ENCODE measurements around the gene FTO.
"Not testable (repeated sequence)": the region's sequence is repeated elsewhere in the genome, so short reads cannot be mapped to it uniquely, and the experiment has no call there.

Gene FTO

DNA sequence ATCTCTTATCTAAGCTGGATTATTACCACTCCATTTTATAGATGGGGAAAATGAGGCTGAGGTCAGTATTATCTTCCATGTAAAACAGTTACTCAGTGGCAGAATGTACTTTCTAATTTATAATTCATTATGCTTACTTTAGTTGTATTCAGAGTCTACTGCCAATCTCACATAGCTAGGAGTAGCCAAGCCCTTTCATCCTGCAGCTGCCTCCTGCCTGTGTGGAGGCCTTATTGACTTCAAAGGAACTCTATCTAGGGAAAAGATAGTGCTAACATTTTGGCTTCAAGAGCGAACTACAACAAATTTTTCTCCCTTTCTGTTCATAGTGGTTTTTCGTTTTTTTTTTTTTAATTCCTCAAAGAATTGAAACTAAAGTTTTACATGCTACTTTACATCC, 13.2 kb upstream of the FTO start:
- H3K27ac Mint-ChIP-seq = no peak overlapping the region
- H3K36me3 Mint-ChIP-seq = peaks cover 12% of the 10 kb centered on the region
- H3K27me3 Mint-ChIP-seq = no peaks in the 10 kb centered on the region
- H3K4me3 Mint-ChIP-seq = no peak overlapping the region
- ATAC-seq = no peak
- no peaks in the 10 kb centered on the region for H3K9me3 Mint-ChIP-seq
- H3K4me1 Mint-ChIP-seq = no peaks in the 10 kb centered on the region

- Mint-ChIP-seq H3K9me3 (no peaks in the 10 kb centered on the region), H3K36me3 (peaks cover 15% of the 10 kb centered on the region), H3K4me1 (no peaks in the 10 kb centered on the region), H3K27me3 (no peaks in the 10 kb centered on the region), H3K27ac (no peak overlapping the region), H3K4me3 (no peak overlapping the region)
- no peak for ATAC-seq
Observed at GRCh38 chr16:53692146-53692545, 11.8 kb upstream of the FTO start.

DNA sequence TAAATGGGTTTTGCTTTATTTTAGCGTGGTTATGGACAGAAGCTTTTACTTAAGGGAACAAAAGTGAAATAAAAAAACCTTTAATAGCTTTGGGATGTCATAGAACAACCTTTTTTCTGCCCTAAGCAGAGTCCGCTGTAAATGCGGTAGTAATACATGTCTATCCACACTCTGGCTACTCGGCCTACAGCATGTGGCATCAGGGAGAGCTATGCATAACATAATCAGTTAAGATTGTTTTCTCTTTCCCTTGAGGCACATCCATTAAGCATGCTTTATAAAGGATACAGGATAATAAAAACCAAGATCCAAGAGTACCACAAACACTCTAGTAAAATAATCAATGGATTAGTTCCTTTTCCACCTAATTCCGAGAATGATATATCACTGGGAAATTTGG, 10.6 kb upstream of the FTO start:
- no peaks in the 10 kb centered on the region for H3K27me3 Mint-ChIP-seq
- no peak overlapping the region for H3K27ac Mint-ChIP-seq
- ATAC-seq = no peak
- H3K9me3 Mint-ChIP-seq = no peaks in the 10 kb centered on the region
- no peaks in the 10 kb centered on the region for H3K4me1 Mint-ChIP-seq
- H3K36me3 Mint-ChIP-seq = peaks cover 18% of the 10 kb centered on the region
- no peak overlapping the region for H3K4me3 Mint-ChIP-seq

GRCh38 chr16:53695070-53695469, 8.9 kb upstream of the FTO start:
- no peaks in the 10 kb centered on the region for H3K4me1 Mint-ChIP-seq
- H3K27me3 Mint-ChIP-seq = no peaks in the 10 kb centered on the region
- no peak for ATAC-seq
- no peak overlapping the region for H3K27ac Mint-ChIP-seq
- no peak overlapping the region for H3K4me3 Mint-ChIP-seq
- no peaks in the 10 kb centered on the region for H3K9me3 Mint-ChIP-seq
- peaks cover 18% of the 10 kb centered on the region for H3K36me3 Mint-ChIP-seq

- peaks cover 12% of the 10 kb centered on the region for H3K36me3 Mint-ChIP-seq
- not testable (repeated sequence) for H3K27me3 Mint-ChIP-seq, ATAC-seq, H3K4me3 Mint-ChIP-seq, H3K27ac Mint-ChIP-seq, H3K4me1 Mint-ChIP-seq, H3K9me3 Mint-ChIP-seq
Observed at GRCh38 chr16:53698271-53698670, 5.7 kb upstream of the FTO start.

DNA sequence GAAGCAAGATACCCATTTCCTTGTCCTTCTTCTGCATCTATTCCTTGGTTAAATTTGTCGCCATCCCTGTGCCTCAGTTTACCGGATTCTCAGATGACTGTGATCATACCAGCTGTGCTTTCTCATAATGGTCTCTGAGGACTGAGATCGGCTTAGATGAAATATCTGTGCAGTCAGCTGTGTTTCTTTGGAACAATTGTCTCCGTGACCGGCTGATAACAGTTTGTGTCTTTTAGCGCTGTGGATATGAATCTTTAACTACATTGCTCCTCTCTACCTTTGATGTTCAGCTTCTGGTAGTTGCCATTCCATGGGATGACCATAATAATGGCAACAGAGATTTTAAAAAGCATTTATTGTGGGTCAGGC, 473 bp downstream of the FTO start:
- no peak for ATAC-seq
- Mint-ChIP-seq H3K9me3 (no peaks in the 10 kb centered on the region), H3K27ac (peak overlapping the region; percentile 78), H3K27me3 (no peaks in the 10 kb centered on the region), H3K36me3 (peaks cover 18% of the 10 kb centered on the region), H3K4me1 (peaks cover 34% of the 10 kb centered on the region), H3K4me3 (peak overlapping the region; percentile 84)

DNA sequence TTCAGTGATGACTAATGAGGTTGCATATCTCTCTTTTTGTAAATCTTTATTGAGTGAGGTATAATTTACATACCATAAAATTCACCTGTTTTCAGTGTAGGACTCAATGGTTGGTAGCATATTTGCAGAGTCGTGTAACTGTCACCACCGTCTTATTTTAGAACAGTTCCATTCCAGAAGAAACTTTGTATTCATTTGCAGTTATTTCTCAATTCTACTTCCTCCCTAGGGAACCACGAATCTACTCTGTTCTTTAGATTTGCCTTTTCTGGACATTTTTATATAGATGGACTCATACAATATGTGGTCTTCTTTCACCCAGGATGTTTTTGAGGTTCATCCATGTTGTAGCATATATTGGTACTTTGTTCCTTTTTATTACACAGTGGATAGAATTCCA, 3.7 kb downstream of the FTO start:
- Mint-ChIP-seq H3K27me3 (no peaks in the 10 kb centered on the region), H3K4me1 (peaks cover 34% of the 10 kb centered on the region), H3K36me3 (peaks cover 23% of the 10 kb centered on the region), H3K4me3 (no peak overlapping the region), H3K9me3 (no peaks in the 10 kb centered on the region), H3K27ac (no peak overlapping the region)
- no peak for ATAC-seq

GRCh38 chr16:53708490-53708889, 4.5 kb downstream of the FTO start:
- Mint-ChIP-seq H3K4me1 (peaks cover 34% of the 10 kb centered on the region), H3K27me3 (no peaks in the 10 kb centered on the region)

GRCh38 chr16:53711390-53711789, 7.4 kb downstream of the FTO start:
- ATAC-seq = no peak
- Mint-ChIP-seq H3K9me3 (no peaks in the 10 kb centered on the region), H3K4me1 (peaks cover 29% of the 10 kb centered on the region), H3K27ac (no peak overlapping the region), H3K36me3 (peaks cover 26% of the 10 kb centered on the region), H3K27me3 (no peaks in the 10 kb centered on the region), H3K4me3 (no peak overlapping the region)

More at GRCh38 chr16:53708490-53708889, 4.5 kb downstream of the FTO start:
- no peaks in the 10 kb centered on the region for H3K9me3 Mint-ChIP-seq
- ATAC-seq = no peak
- H3K27ac Mint-ChIP-seq = no peak overlapping the region
- H3K36me3 Mint-ChIP-seq = peaks cover 26% of the 10 kb centered on the region
- H3K4me3 Mint-ChIP-seq = no peak overlapping the region

- Mint-ChIP-seq H3K4me3 (no peak overlapping the region), H3K27ac (no peak overlapping the region), H3K9me3 (no peaks in the 10 kb centered on the region), H3K4me1 (peaks cover 22% of the 10 kb centered on the region), H3K27me3 (no peaks in the 10 kb centered on the region), H3K36me3 (peaks cover 23% of the 10 kb centered on the region)
- ATAC-seq = no peak
Observed at GRCh38 chr16:53712065-53712464, 8.1 kb downstream of the FTO start.

GRCh38 chr16:53713403-53714204, 9.6 kb downstream of the FTO start:
- no peaks in the 10 kb centered on the region for H3K27me3 Mint-ChIP-seq
- H3K4me3 Mint-ChIP-seq = no peak overlapping the region
- no peak overlapping the region for H3K27ac Mint-ChIP-seq
- no peaks in the 10 kb centered on the region for H3K9me3 Mint-ChIP-seq
- peaks cover 8% of the 10 kb centered on the region for H3K36me3 Mint-ChIP-seq
- ATAC-seq = no peak
- peaks cover 12% of the 10 kb centered on the region for H3K4me1 Mint-ChIP-seq

- Mint-ChIP-seq H3K36me3 (peaks cover 8% of the 10 kb centered on the region), H3K27me3 (no peaks in the 10 kb centered on the region), H3K4me3 (no peak overlapping the region), H3K27ac (no peak overlapping the region), H3K4me1 (peaks cover 18% of the 10 kb centered on the region), H3K9me3 (no peaks in the 10 kb centered on the region)
- no peak for ATAC-seq
Observed at GRCh38 chr16:53714205-53715022, 10.5 kb downstream of the FTO start.

DNA sequence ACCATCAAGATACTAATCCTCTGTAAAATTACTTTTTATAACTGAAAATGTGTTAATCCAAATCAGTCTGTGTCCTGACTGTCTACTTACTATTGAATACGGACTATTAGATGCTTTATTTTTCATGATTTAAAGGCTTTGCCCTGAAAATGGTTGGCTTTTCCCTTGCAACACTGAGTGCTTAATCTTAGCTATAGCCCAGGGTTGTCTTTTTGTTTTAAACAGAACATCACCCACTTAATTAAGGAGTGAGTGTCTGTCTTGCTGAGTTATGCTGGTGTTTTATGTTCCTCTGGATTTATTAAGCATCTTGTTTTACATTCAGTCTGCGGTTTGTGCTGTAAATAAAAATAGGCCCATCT, 11.0 kb downstream of the FTO start:
- Mint-ChIP-seq H3K36me3 (peaks cover 8% of the 10 kb centered on the region), H3K9me3 (no peaks in the 10 kb centered on the region), H3K4me1 (peaks cover 22% of the 10 kb centered on the region), H3K27ac (no peak overlapping the region), H3K4me3 (no peak overlapping the region), H3K27me3 (no peaks in the 10 kb centered on the region)
- ATAC-seq = no peak

DNA sequence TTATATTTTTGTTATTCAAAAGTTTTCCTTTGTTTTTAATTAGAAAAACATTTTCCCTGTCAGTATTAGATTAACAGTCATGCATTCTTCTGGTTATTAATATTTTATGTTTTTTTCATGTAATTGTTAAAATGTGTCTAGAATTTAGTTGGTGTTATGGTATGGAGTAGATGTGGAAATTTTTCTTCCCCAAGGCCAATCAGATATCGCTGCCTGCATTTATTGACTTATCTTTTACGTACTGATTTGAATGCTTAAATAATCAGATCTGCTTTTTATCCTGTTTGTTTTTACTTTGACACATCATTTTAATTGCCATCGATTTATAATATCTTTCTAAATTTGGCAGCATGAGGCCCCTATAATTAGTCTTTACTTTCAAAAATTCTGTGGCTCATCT, 13.6 kb downstream of the FTO start:
- Mint-ChIP-seq H3K27ac (no peak overlapping the region), H3K27me3 (no peaks in the 10 kb centered on the region), H3K4me1 (peaks cover 24% of the 10 kb centered on the region), H3K9me3 (no peaks in the 10 kb centered on the region), H3K36me3 (peaks cover 15% of the 10 kb centered on the region), H3K4me3 (no peak overlapping the region)
- no peak for ATAC-seq

GRCh38 chr16:53721017-53721416, 17.1 kb downstream of the FTO start:
- Mint-ChIP-seq H3K4me3 (no peak overlapping the region), H3K27me3 (no peaks in the 10 kb centered on the region), H3K9me3 (no peaks in the 10 kb centered on the region), H3K4me1 (peaks cover 25% of the 10 kb centered on the region), H3K36me3 (peaks cover 11% of the 10 kb centered on the region), H3K27ac (no peak overlapping the region)
- ATAC-seq = no peak

- H3K27me3 Mint-ChIP-seq = no peaks in the 10 kb centered on the region
- no peak for ATAC-seq
- peaks cover 43% of the 10 kb centered on the region for H3K4me1 Mint-ChIP-seq
- H3K4me3 Mint-ChIP-seq = no peak overlapping the region
- peaks cover 5% of the 10 kb centered on the region for H3K9me3 Mint-ChIP-seq
- H3K36me3 Mint-ChIP-seq = peaks cover 29% of the 10 kb centered on the region
- H3K27ac Mint-ChIP-seq = no peak overlapping the region
Observed at GRCh38 chr16:53726625-53727024, 22.7 kb downstream of the FTO start.

Measured in stimulated activated memory B cell treated with anti-CD40 and anti-IgM and Interleukin-4, amounts not matched to agents 10 μg/mL and 1 μg/mL and 100 μg/mL, for 72 hours (primary cell).